GM12872 (cell line): ENCODE data around the gene CACNA1G.

Experiments used
- CTCF ChIP-seq: IDR thresholded peaks from 3 replicates; pipeline ENCODE4 v1.5.1; 2011; ENCODE audit warnings: low read depth, mild to moderate bottlenecking, low read length, moderate library complexity; ENCODE audit not compliant: insufficient read depth

Gene CACNA1G

GRCh38 chr17:50603340-50603739, 42.8 kb downstream of the CACNA1G start:
- peak; percentile 54 for TF ChIP-seq CTCF

GRCh38 chr17:50604513-50604912, 44.0 kb downstream of the CACNA1G start:
- TF ChIP-seq CTCF = no peak

DNA sequence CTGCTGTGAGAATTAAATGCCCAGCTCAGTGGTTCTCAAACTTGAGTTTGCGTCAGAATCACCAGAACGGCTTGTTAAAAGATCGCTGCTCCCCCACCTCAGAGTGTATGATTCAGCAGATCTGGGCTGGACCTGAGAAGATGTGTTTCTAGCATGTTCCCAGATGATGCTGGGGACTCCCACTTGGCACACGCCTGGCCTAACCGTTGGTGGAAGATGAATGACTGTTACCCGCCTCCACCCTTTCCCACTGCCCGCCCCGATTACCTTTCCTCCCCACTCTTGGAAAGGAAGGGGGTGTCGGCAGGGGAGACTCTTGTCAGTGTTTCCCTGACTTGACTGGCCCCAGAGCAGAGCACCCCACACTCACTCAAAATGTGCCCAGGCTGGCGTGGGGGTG, 44.9 kb downstream of the CACNA1G start:
- no peak for TF ChIP-seq CTCF

DNA sequence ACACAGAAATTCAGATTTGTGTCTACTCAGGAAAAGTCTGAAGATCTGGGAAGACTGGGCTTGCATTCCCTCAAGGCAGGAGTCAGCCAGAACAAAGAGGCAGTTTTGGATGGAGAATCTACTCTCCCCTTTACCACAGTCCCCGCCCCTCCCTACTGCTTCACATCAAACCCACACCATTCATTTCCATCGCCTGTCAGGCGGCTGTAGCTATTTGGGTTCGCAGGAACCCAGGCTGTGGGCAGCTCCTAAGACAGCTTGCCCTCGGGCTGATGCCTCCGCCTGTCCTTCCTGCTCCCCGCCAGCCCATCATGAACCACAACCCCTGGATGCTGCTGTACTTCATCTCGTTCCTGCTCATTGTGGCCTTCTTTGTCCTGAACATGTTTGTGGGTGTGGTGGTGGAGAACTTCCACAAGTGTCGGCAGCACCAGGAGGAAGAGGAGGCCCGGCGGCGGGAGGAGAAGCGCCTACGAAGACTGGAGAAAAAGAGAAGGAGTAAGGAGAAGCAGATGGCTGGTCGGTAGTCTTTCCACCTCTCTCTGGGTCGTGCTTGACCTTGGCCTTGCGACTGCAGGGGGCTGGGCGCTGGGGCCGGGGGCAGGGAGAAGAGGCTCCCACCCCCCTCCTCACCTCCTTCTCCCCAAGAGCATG, 47.1 kb downstream of the CACNA1G start:
- TF ChIP-seq CTCF = no peak

GRCh38 chr17:50608700-50609379, 48.3 kb downstream of the CACNA1G start:
- no peak for TF ChIP-seq CTCF

GRCh38 chr17:50609380-50610074, 49.0 kb downstream of the CACNA1G start:
- no peak for TF ChIP-seq CTCF

DNA sequence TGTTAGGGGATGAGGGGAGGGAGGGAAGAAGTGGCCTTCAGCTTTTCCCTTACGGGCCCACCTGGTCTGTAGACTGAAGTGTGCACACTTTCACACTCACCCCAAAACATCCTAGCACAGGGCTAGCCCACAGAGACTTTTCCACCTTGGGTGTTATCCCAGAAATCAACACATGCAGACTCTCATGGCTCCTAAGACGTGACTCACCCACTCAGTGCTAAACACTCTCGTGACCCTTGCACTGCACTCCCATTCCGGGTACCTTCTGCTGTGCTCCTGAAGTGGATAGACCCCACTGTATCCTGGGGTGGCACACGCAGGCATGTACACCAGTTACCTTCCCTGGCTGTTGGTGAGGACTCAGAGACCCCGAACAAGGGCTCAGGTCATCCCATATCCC, 51.1 kb downstream of the CACNA1G start:
- TF ChIP-seq CTCF = no peak
